ENCODE measurements around the gene PAFAH1B2.

DNA sequence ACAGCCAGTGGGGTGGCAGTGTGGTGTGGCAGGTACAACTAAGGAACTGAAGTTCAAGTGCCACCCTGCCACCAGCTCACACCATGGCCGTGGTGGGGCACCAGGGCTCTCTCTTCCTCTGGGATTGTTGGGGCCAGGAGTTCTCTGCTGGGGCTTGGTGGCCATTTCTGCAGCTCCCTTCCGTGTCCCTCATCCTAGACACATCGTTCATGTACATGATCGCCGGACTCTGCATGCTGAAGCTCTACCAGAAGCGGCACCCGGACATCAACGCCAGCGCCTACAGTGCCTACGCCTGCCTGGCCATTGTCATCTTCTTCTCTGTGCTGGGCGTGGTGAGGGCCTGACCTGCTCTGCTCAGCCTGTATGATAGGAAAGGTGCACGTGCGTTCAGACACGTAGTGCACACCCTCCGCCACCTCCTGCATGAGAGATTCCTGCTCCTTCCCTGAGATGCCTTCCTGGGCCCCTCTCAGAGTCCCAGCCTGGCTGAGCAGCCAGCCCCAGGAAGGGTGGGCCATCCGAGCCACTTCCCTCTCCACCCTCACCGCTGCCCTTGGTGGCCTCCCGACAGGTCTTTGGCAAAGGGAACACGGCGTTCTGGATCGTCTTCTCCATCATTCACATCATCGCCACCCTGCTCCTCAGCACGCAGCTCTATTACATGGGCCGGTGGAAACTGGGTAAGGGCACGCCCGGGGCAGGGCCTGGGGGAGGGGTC, 47.8 kb downstream of the PAFAH1B2 start:
- TF ChIP-seq, protein P1, sequence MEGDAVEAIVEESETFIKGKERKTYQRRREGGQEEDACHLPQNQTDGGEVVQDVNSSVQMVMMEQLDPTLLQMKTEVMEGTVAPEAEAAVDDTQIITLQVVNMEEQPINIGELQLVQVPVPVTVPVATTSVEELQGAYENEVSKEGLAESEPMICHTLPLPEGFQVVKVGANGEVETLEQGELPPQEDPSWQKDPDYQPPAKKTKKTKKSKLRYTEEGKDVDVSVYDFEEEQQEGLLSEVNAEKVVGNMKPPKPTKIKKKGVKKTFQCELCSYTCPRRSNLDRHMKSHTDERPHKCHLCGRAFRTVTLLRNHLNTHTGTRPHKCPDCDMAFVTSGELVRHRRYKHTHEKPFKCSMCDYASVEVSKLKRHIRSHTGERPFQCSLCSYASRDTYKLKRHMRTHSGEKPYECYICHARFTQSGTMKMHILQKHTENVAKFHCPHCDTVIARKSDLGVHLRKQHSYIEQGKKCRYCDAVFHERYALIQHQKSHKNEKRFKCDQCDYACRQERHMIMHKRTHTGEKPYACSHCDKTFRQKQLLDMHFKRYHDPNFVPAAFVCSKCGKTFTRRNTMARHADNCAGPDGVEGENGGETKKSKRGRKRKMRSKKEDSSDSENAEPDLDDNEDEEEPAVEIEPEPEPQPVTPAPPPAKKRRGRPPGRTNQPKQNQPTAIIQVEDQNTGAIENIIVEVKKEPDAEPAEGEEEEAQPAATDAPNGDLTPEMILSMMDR (IDR thresholded peaks at IDR 0.05 in 8 of 11, conservative IDR thresholded peaks at IDR 0.05 in 3 of 11), result no peak
- TF ChIP-seq POLR2A (IDR thresholded peaks at IDR 0.05), result no peak
